Fibroblast of peridontal ligament (primary cell): ENCODE measurements around the gene ST6GALNAC3.
"Not testable (repeated sequence)": the region's sequence is repeated elsewhere in the genome, so short reads cannot be mapped to it uniquely, and the experiment has no call there.

Experiments
- DNase-seq: peaks from one replicate; pipeline ENCODE4 v3.0.0-alpha.2; 2010; ENCODE audit errors: extremely low read depth

The ST6GALNAC3 gene

DNA sequence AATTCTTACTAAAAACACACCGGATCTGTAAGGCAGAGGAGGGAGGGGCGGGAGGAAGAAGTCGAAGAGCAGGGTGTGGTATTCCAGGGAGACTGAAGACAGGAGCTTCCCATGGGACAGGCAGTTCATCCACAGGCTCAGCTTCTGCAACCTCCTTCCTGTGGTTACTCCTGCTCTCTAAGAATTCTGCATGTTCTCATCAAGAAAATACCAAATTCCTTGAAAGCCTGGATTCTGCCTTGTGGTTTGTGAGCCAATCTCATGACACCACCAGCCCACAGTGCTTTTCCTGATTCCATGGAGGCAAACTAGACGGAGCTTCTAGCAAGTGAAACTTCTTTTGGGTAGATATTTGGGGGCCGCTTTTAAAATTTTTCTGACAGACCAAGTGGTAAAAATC lies 1.1 kb upstream of the ST6GALNAC3 start:
- DNase-seq = peak; percentile 77

DNA sequence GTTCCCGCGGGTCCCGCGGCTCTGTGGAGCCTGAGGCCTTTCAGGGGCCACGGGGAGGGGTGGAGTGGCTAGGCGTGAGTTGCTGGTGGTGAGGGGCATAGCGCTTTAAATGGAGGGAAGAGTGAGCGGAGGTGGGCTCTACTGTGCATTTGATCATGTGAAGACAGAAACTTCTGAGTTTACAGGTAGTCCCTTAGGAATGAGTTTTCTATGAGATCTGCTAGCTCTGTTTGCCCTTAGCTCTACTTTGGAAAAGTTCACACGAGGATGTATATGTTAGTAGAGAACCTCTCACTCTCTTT lies 593 bp downstream of the ST6GALNAC3 start:
- DNase-seq = no peak

DNA sequence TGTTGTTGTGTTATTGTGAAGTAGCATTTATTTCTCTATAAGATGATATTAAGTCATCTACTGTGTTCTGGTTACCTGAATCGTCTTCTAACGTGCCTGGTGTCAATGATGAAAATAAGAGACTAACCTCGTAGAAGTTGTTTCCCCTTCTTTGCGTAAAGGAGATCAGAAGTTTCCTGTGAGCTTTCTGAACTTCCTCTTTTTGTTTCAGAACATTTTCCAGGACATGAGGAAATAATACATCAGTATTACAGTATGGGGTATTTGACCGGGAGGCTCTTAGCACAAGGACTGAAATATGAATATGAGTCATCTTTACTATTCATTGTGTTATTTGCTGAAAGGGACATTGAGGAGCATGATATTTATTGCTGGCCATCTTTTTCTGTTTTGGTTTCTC lies 1.3 kb downstream of the ST6GALNAC3 start:
- no peak for DNase-seq

GRCh38 chr1:76079475-76080227 lies 5.1 kb downstream of the ST6GALNAC3 start:
- no peak for DNase-seq

DNA sequence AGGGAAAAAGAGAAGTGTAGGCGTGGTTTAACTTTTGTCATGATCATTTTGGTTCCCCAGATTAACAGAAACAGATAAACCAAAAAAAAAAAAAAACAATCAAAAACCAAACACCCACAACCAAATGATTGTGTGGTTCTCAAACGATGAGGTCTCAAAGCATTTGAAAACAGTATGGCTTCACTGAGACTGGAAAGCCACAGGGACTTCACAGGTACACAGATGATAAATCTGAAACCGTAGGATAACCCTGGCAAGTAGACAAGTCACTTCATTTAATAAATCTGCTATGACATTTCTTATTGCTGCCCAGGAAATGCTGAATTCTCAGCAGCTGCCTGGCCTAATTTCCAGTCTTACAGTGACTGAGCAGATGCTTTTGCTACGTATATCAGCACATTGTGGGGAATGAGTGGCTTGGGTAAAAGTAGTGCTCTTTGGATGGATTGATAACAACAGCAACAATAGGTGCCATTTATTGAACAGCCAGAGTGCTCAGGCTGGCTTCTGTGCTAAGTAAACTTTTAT lies 6.1 kb downstream of the ST6GALNAC3 start:
- DNase-seq = no peak

DNA sequence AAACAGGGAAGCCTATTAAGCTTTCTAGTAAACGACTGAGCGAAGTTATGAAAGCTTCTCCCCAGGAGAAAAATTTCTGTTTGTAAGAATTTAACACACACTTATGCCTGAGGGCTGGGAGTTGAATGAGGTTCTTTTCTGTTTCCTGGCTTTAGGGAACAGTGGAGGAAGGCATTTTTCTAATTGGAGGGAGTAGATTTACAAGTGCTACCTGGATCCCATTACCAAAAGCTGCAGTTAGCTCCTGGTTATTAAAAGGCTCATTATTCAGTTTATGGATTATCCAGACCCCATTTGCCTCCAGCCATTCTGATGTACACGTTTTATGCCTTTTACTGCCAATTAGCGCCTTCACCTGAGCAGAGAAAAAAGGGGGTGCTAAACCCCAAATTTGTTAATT lies 7.5 kb downstream of the ST6GALNAC3 start:
- no peak for DNase-seq

DNA sequence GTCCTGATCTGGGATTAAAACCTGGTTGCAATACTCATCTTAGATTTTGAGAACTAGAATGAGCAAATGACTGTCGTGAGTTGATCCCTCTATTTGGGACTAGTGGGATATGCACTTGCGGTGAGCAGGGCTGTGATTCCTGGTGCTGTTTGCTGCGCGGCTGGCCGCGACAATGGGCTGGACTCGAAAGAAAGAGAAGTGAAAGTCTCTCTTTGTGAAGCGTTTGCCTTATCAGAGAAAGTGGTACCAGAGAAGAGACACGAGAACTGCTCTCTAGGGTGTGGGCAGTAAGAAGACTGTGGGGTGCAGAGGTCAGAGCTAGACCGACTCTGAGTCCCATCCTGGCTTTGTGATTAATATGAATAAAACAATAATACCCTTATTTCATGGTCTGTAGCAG lies 8.6 kb downstream of the ST6GALNAC3 start:
- no peak for DNase-seq

- peak; percentile 1 for DNase-seq
Measured at GRCh38 chr1:76084029-76084627, 9.6 kb downstream of the ST6GALNAC3 start.

GRCh38 chr1:76084685-76085084 lies 10.1 kb downstream of the ST6GALNAC3 start:
- DNase-seq = no peak

DNA sequence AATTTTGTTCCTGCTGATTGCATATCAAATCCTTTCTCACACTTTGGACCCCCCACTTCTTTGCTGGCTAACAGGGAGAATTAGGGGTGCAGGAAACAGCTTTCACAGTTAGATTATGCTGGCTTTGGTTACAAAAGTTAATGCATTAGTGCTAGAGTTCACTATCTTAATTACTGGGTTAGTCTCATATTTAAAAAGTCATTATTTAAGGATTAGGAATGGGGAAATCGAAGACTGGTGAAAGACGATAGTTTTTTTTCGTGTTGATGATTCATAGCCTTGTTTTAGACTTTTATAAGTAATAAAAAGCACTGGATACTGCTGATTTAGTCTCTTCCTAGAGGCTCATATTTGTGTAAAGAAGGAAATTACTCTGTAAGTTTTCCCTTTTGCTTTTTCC lies 11.6 kb downstream of the ST6GALNAC3 start:
- DNase-seq = no peak

GRCh38 chr1:76086597-76086996 lies 12.1 kb downstream of the ST6GALNAC3 start:
- no peak for DNase-seq

DNA sequence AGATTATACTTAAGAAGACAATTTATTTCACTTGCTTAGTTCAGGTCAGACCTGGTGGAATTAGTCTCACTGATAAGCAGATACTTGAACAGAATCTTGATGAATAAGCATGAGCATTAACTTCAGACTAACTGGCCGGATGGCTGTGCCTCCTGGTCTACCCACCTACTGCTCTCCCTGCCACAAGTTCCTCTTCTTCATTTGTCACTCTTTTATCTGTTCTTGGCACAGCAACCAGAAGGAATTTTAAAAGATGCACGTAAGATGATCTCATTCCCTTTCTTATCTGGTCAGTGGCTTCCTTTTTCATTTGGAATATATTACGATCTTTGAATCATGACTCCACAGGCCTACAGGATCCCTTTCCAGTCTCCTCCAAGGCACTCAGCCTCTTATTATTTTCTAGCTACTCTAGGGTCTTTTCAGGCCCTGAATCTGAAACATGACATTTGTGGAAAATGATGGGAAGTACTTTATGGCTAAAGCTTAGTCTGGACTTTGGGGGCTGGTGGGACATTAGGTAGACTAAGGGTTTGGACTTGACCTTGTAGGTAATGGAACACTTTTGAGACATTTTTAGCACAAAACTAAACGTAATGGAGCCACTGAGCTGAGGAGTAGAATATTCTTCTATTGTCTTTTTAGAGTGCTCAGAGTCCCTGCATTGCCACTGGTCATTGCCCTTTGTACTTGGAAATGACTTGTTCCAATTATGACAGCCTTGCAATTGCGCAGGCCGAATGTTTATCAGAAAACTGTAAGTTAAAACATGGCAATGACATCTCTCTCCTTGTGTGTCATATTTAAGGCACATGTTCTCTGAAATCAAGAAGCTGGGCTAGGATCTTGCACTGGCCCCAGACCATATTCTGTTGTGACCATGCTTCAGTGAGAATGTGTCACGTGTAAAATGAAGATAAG lies 16.0 kb downstream of the ST6GALNAC3 start:
- DNase-seq = no peak

DNA sequence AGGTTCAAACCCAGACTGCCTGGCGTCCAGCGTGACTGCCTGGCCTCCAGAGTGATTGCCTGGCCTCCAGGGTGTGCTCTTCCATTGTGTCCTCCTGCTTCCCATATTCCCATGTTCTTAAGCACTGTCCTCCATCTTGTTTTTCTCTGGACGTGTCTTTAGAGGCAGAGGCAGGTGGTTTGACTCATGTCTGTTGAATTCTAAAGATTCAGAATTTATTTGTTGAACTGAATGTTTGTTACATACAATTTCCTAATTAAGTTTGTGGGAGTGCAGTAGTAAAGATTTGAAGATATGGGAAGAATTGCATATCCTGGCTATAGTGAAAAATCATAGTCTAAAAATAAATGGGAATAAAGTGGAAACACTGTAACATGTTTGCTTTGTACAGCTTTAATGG lies 18.3 kb downstream of the ST6GALNAC3 start:
- DNase-seq = no peak

DNA sequence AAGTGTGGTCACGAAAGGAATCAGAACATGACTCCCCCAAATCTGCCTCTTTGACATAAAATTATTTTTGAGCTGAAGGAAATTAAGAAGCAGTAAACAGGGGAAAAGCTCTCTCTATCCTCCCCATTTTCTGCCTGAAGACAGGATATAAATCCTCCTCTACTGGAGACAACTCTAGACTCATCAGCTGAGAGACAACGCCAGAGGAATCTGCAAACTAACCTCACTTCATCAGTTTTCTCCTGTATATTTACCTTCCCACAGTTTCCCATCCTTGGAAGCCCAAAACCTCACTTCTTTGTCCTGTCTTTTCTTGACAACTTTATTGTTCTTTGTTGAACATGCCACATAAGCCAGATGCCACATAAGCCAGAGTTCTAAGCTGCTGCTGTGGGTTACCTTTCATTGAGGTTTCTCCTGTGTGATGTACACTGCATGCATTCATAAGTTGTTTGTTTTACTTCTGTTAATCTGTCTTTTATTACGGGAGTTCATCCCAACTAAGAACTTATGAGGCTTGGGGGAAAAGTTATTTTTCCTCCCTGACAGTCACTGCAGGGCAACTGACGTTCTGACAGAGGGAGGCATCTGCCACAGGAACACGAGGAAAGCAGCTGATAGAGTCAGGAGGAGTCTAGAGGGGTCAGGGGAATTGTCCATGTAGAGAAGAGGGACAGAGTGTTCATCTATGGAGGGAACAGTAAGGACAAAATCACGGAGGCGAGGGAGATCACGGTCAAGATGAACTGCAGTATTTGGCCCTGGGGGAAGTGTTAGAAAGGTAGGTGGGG lies 19.2 kb downstream of the ST6GALNAC3 start:
- DNase-seq = no peak

DNA sequence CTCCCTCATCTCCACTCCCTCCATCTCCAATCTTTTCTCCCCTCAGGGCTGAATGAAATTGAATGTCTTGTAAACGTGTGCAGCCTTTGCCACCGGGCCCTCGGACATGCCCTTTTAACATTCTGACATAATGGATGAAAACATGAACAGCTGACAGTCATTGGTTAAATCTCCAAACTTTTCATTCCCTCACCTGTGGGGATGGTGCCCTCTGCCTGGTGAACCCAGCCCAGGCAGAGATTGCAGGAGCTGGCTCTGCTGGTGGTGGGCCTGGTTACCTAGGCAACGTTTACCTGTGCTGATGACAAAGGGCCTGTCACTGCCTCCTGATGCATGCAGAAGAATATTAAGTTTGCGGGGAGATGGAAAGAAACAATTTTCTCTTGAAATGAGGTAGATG lies 21.3 kb downstream of the ST6GALNAC3 start:
- no peak for DNase-seq

GRCh38 chr1:76097064-76097463 lies 22.5 kb downstream of the ST6GALNAC3 start:
- not testable (repeated sequence) for DNase-seq

DNA sequence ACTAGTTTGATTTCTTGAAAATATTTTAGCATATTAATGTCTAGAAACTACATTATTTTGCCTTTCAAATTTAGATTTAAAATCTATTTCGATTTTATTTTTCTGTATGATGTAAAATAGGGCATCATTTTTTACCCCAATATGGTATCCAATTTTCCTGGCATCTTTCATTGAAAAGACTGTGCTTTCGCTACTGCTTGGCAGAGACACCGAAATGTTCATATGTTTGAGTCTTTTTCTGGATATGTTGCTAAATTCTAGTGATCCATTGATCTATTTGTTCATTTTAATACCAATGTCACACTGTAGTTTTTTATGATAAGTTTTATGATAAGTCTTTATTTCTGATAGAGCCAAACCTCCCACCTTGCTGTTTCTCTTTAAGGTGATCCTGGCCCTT lies 24.3 kb downstream of the ST6GALNAC3 start:
- DNase-seq = no peak

- no peak for DNase-seq
Measured at GRCh38 chr1:76101548-76101947, 27.0 kb downstream of the ST6GALNAC3 start.

DNA sequence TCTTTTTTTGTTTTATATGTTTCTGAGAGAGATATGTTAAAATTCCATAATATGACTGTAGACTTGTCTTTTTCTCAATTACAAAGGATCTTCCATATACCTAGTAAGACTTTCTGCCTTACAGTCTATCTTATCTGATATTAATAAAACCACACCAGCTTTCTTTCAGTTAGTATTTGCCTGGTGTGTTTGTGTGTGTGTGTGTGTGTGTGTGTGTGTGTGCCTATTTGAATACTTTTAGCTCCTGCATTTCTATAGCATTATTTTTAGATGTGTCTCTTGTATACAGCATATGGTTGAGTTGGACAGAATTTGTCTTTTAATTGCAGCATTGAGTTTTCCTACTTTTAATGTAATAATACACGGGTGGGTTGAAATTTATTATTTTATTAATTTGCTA lies 27.5 kb downstream of the ST6GALNAC3 start:
- DNase-seq = no peak

DNA sequence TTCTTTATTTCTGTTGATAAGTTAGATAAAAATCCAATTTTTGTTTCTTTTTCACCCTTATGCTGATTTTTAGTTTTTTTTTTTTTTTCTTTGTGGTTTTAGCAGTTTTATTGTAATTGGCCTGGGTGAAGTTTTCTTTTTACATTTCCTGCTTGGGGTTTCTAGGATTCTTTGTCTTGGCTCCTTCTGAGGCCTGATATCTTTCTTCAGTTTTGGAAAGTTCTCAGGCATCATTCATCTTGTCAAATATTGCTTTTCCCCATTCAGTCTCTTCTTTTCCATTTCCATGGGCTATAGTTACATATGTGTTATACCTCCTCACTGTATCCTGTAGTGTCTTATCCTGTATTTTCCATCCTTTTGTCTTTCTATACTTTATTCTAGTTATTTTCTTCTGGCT lies 28.5 kb downstream of the ST6GALNAC3 start:
- DNase-seq = no peak

DNA sequence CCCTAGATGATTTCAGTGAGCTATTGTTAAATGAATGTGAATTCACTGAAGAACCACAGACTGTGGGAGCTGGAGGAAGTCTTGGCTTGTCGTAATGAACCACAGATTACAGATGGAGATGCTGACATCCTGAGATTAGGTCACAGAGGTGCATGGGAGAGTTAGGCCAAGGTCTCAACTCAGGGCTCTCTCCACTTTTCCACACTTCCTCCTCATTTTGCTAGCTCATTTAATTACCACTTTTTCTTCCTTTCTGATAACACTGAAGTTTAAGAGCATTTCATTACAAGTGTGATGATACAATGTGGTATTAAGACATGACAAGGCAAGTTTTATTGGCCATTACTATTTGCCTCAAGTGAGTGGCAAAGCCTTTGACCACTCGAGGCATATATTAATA lies 30.8 kb downstream of the ST6GALNAC3 start:
- DNase-seq = no peak

DNA sequence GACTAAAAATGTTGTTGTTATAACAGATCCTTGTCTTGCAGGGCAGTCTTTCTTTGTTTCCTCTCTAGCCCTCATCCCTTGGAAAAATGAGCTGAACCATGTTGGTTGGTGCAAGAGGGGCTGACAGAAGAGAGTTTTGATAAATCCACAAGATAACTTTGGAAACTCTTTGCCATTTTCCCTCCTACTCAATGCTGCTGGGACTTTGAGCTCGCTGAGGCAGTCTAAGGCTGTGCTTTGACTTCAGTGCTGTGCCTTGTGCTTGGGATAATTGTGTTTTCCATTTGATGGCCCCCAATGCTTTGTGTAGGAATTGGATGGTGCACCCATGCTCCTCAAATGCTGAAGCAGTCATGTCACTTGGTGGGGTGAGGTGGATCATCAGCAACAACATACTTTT lies 31.7 kb downstream of the ST6GALNAC3 start:
- DNase-seq = no peak
